DMS79 (cell line): ENCODE data around the gene SLIT3.
"Not testable (repeated sequence)": the region's sequence is repeated elsewhere in the genome, so short reads cannot be mapped to it uniquely, and the experiment has no call there.

ENCODE experiments used
- DNase-seq: peaks from one replicate; lab custom pipeline; 2025; lab: John Stamatoyannopoulos, UW

The SLIT3 gene

DNA sequence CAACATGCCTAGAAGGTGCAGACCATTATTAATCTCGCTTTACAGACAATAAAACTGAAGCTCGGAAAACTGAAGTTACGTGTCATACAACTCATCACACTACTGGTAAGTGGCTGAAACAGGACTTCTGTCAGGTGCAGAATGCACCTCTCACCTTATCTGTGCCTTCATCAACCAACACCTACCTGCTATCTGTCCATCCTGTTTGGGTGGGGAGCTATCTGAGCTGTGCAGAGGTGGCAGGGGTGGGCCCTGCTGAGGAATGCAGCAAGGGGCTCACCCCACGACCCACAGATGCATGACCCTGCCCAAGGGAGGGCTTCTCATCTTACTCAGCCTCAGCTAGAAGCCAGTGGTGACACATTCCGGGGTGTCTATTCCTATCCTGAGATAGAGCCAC, 81.6 kb downstream of the SLIT3 start:
- DNase-seq: no peak

- DNase-seq: no peak
Observed at GRCh38 chr5:169218861-169219260, 82.1 kb downstream of the SLIT3 start.

DNA sequence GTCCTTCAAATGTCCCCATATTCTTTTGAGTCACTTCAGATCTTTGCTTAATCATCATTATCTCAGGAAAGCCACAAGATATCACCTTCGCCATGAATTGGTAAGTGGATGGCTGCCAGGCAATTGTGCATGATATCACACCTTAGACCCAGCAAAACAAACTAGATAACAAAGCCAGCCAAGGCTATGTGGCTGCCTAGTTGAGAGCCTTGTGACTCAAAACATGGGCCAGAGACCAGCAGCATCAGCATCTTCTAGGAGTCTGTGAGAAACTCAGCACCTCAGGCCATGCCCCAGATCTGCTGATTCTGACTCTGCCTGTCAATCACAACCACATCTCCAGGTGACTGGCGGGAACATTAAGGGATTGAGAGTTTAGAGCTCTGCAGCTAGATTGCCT, 82.8 kb downstream of the SLIT3 start:
- DNase-seq: no peak

- DNase-seq: no peak
Observed at GRCh38 chr5:169216866-169217265, 84.1 kb downstream of the SLIT3 start.

- no peak for DNase-seq
Observed at GRCh38 chr5:169213479-169213878, 87.5 kb downstream of the SLIT3 start.

DNA sequence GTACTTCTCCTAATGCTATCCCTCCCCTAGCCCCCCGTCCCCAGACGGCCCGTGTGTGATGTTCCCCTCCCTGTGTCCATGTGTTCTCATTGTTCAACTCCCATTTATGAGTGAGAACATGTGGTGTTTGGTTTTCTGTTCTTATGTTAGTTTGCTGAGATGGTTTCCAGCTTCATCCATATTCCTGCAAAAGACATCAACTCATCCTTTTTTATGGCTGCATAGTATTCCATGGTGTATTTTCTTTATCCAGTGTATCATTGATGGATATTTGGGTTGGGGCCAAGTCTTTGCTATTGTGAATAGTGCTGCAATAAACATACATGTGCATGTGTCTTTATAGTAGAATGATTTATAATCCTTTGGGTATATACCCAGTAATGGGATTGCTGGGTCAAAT, 89.2 kb downstream of the SLIT3 start:
- not testable (repeated sequence) for DNase-seq

DNA sequence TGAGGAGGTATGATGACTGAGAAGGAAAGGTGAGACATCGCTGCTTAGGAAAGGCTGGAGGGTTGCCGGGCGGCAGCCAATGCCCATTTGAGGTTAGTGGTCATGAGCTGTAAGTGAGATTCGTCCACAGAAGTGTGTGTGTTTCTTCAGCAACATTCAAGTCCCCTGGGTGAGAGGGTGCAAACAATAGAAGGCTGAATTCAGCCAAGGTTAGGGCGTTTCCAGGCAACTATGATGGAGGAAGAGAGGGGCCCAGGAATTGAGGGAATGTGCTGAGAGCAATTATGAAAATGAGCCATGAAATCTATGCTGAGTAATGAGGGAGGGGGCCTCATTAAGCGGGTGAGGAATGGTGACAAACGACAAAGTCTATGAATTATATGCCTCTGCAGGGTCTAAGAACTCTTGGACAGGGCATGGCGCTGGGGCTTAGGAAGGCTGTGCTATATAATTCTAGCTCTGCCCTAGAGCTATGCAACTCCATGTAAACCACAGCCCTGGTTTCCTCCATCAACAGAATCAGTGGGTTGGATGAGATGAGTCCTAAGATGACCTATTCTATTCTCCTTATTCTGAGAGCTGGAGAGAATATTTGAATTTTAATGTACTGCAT, 96.0 kb downstream of the SLIT3 start:
- no peak for DNase-seq

DNA sequence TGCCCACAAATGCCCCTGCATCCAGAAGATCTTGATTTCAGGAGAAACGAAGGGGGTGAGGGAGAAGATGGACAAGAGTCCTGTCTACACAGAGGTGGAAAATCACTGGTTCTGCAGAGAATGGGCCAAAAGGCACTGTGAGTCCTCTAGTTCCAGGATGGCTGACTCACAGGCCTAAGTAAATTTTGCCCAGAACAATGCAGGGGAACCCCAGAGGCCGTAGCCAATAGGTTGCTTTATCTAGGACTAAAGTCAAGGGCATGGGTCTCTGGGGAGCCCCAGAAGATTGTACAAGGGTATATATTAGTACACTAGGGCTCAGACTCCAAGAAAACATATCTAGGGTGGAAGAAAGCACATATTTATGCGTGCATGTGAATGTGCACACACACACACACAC, 98.0 kb downstream of the SLIT3 start:
- DNase-seq: no peak

DNA sequence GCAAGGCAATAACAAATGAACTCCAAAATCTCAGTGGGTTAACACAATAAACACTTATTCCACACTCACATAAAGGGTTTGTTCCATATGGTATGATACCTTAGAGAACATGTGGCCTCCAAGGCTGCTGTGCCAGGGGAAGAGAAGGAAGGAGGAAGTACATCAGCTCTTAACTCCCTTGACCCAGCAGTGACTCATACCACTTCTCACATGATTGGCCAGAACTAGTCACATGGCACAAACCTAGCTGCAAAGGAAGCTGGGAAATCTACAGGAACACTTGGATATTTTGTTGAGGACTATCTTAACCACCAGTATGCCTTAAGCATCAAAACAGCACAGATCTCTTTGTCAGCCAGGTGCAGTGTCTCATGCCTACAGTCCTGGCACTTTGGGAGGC, 99.3 kb downstream of the SLIT3 start:
- DNase-seq: no peak

DNA sequence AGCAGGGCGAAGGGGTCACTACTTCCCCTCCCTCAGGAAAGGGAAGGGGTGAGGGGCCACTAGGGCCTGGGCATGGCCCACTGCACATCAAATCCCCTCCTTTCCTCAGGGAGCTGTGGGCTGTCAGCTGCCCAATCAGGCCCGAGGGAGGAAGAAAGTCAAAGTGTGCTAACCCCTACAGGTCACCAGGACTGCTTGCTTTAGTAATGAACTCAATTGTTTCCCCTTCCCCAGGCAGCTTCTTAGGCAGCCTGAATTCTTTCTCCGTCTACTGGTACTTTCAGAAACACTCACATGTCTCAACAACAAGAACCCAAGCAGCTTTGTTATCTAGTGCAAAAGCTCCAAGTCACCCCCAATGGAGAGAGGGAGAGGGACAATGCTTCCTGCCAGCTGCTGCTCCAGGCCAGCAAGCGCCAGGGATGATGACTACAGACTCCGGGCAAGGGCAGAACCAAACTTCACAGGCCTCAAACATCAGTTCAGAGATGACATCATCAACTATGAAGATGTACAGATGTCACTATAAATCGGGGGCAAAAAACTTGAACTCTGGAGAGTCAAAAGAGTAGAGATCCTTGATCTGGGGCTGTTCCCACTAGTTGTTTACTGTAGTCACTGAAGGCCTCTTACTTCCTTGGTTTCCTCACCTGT, 100.7 kb downstream of the SLIT3 start:
- no peak for DNase-seq

DNA sequence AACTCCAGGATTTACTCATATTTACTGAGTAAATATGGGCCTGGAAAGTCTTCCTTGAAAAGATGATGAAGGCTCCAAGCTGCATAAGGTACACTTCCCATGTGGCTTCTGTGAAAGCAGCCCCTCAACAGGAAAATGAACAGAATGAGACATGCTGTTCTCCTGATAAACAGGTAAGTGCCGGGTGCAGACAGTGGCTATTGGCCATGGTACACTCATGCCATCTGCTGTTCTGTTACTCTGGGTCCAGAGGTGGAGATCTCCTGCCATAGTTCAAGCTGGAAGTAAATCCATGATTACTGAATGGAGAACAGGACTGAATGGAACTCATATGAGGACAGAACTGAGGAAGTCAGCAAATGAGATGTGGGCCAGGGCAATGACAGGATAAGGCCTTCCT, 103.6 kb downstream of the SLIT3 start:
- DNase-seq: no peak

- no peak for DNase-seq
Observed at GRCh38 chr5:169196059-169196458, 104.9 kb downstream of the SLIT3 start.

GRCh38 chr5:169195601-169196000, 105.3 kb downstream of the SLIT3 start:
- DNase-seq: no peak

DNA sequence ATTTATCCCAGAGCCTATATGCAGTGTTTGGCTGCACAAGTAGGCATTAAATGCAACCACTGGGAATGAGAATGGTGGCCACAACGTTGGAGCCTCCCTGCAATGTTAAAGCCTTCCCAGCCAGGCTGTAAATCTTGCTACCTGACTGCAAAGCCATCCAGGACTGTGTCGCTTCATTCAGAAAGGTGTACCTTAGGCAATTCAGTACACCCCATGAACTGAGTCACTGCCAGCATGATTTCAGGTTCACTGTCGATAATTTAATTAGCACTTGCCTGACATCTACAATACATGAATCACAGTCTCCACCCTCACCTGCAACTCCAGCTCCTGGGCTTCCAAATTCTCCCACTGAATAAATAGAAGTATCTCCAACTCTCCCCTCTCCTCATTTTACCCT, 108.4 kb downstream of the SLIT3 start:
- no peak for DNase-seq

- no peak for DNase-seq
Observed at GRCh38 chr5:169190849-169191248, 110.1 kb downstream of the SLIT3 start.

GRCh38 chr5:169185626-169186025, 115.3 kb downstream of the SLIT3 start:
- no peak for DNase-seq

GRCh38 chr5:169183576-169183975, 117.4 kb downstream of the SLIT3 start:
- DNase-seq: no peak

- no peak for DNase-seq
Observed at GRCh38 chr5:169182797-169183196, 118.1 kb downstream of the SLIT3 start.

- DNase-seq: no peak
Observed at GRCh38 chr5:169181814-169182213, 119.1 kb downstream of the SLIT3 start.

DNA sequence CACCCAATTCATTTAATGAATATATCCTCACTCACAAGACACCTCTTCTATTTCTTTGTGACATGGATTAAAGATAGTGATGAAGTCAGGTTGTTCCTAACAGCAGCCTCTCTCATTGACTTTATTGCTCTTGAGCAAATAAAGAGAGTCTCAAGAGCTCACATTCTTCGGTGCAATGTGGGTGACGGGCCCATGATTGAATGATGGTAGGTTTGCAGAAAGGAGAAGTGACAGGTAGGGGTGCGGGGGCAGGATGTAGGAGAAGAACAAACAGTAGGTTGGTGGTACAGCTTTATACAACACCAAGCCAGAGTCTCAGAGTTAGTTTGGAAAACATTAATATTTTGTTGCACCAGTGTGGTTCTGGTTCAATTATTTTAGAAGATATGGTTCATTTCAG, 122.2 kb downstream of the SLIT3 start:
- peak; percentile 14 for DNase-seq

GRCh38 chr5:169178274-169178673, 122.7 kb downstream of the SLIT3 start:
- DNase-seq: no peak

- DNase-seq: peak; percentile 21
Observed at GRCh38 chr5:169176709-169177694, 123.9 kb downstream of the SLIT3 start.

DNA sequence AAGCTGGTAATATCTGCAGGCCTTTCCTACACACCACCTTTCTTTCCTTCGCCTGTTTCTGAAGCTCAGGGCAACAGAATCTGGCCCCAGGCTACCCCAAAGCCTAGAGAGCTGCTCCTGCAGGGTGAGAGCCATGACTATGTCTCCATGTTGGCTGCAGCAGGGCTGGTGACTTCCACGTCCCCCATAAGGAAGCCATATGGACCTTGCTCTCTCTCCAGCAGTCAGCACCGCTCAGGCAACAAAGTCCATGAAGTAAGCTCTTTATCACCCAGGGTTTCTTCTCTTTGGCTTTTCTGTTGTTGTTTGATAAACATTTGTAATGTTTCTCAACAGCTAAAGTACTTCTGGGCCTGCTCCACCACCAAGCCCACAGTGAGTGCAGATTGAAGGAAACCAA, 125.2 kb downstream of the SLIT3 start:
- DNase-seq: no peak
